OCI-LY7 (cell line): ENCODE data around the gene NAPSA. TPM values are rescaled to one million over a fixed set of nuclear protein-coding genes. Genes with fewer than 3 reads are reported as not detected.
"Not testable (repeated sequence)": the region's sequence is repeated elsewhere in the genome, so short reads cannot be mapped to it uniquely, and the experiment has no call there.

Experiments
- BruUV-seq: library from RNA; stranded (reverse); fragments of 400-500 nt; replicated peaks from 2 replicates; lab custom pipeline; 2021; lab: Mats Ljungman, UMichigan
- CTCF ChIA-PET: fragments of 300-600 bp; sonication (Branson Sonifier 250); formaldehyde crosslinking; loops from one replicate; lab custom pipeline; 2022; ENCODE audit warnings: antibody characterized with exemption; ENCODE audit not compliant: unreplicated experiment; lab: Charles Lee
- POLR2A ChIA-PET: fragments of 300-600 bp; sonication (Branson Sonifier 250); formaldehyde crosslinking; loops from one replicate; lab custom pipeline; 2022; ENCODE audit warnings: antibody characterized with exemption; lab: Charles Lee
- DNase-seq: peaks from one replicate; pipeline ENCODE4 v3.0.0-alpha.2; 2015; ENCODE audit warnings: low spot score
- H2AFZ ChIP-seq: fragments of 200-600 bp; sonication (generic), shearing (Covaris generic); 2 replicates; pipeline ENCODE4 v1.6.1; 2014; ENCODE audit warnings: mild to moderate bottlenecking, antibody characterized with exemption, low read length, moderate library complexity
- H3K27ac ChIP-seq: fragments of 200-600 bp; sonication (generic); 2 replicates; pipeline ENCODE4 v1.5.1; 2014; ENCODE audit warnings: mixed run types, low read depth, mild to moderate bottlenecking, moderate library complexity, low read length, inconsistent platforms; ENCODE audit not compliant: poor library complexity, severe bottlenecking
- H3K36me3 ChIP-seq: fragments of 200-600 bp; sonication (generic); 2 replicates; pipeline ENCODE4 v1.6.1; 2014; ENCODE audit warnings: mild to moderate bottlenecking, antibody characterized with exemption, low read length, moderate library complexity, mixed read lengths; ENCODE audit not compliant: insufficient read depth
- H3K4me1 ChIP-seq: fragments of 200-600 bp; sonication (generic); 2 replicates; pipeline ENCODE4 v1.5.1; 2014; ENCODE audit warnings: mild to moderate bottlenecking, low read length; ENCODE audit not compliant: insufficient read depth, poor library complexity, severe bottlenecking
- H3K4me2 ChIP-seq: fragments of 200-600 bp; sonication (generic); 2 replicates; pipeline ENCODE4 v1.6.1; 2014; ENCODE audit warnings: mild to moderate bottlenecking, low read length
- H3K4me3 ChIP-seq: fragments of 200-600 bp; sonication (generic); 2 replicates; pipeline ENCODE4 v1.5.1; 2014; ENCODE audit warnings: mild to moderate bottlenecking, low read depth, low read length; ENCODE audit not compliant: poor library complexity, severe bottlenecking
- H3K79me2 ChIP-seq: fragments of 200-600 bp; sonication (generic); 2 replicates; pipeline ENCODE4 v1.6.1; 2016; ENCODE audit warnings: low read depth, mild to moderate bottlenecking, low read length, moderate library complexity, mixed read lengths; ENCODE audit not compliant: insufficient read depth
- H3K9me2 ChIP-seq: fragments of 200-600 bp; sonication (generic); 2 replicates; pipeline ENCODE4 v1.6.1; 2016; ENCODE audit warnings: mild to moderate bottlenecking, low read length, mixed read lengths; ENCODE audit not compliant: insufficient read depth
- H3K9me3 ChIP-seq: fragments of 200-600 bp; sonication (generic); 2 replicates; pipeline ENCODE4 v1.6.1; 2014; ENCODE audit warnings: mild to moderate bottlenecking, mixed run types, low read length, mixed read lengths
- H4K20me1 ChIP-seq: fragments of 200-600 bp; sonication (generic); 2 replicates; pipeline ENCODE4 v1.6.1; 2014; ENCODE audit warnings: mild to moderate bottlenecking, antibody characterized with exemption, low read length, moderate library complexity, mixed read lengths; ENCODE audit not compliant: insufficient read depth
- CTCF ChIP-seq: fragments of 200-600 bp; sonication (generic); conservative IDR thresholded peaks from 2 replicates; pipeline ENCODE4 v1.5.1; 2014; ENCODE audit warnings: mild to moderate bottlenecking, antibody characterized with exemption, low read length, moderate library complexity, mixed read lengths
- EZH2phosphoT487 ChIP-seq: fragments of 200-600 bp; sonication (generic); IDR thresholded peaks from 2 replicates; pipeline ENCODE4 v1.6.1; 2018; ENCODE audit warnings: low read depth, borderline replicate concordance, mild to moderate bottlenecking, mixed run types, antibody characterized with exemption, low read length, moderate library complexity, mixed read lengths
- intact Hi-C: fragments of 100-400 bp; cut with micrococcal nuclease; formaldehyde crosslinking; loops from one replicate; pipeline ENCODE4 v1.10.0; 2022; ENCODE audit not compliant: unreplicated experiment
- total RNA-seq, 2 experiments: library from RNA; depleted of rRNA in 1 of 2; stranded (reverse); fragments of >200 nt in 1 of 2; shearing (Covaris generic) in 1 of 2; gene quantifications; 2 replicates each; pipeline ENCODE4 v1.2.3, GENCODE V29; 2014 to 2022

Gene NAPSA
- total RNA-seq, 2 experiments from 2014 or later: 5.7 to 30.1 TPM

DNA sequence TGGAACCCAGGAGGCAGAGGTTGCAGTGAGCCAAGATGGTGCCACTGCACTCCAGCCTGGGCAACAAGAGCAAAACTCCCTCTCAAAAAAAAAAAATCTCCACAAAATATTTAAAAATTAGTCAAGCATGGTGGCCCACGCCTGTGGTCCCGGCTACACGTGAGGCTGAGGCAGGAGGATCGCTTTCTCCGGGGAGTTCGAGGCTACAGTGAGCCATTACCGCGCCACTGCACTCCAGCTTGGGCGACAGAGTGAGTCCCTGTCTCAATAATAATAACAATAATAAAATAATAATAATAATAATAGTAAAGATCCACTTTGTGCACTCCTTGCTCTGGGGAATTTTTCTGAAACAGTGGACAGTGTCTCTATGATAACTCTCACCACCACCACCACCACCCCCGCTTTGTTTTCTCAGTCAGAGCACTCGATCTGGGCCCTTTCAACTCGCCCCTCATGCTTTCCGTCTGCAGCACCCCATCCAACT, 8.7 kb downstream of the NAPSA start:
- ChIA-PET POLR2A (no interaction called here), CTCF (interaction anchor here (0.9 kb wide), 1 partner anchor 104 kb away, joined by 4 read pairs; no protein-coding TSS in a partner anchor)
- Histone ChIP-seq H3K4me3 (no peak overlapping the region), H3K27ac (no peak overlapping the region), H3K79me2 (no peaks in the 10 kb centered on the region), H3K4me2 (peak overlapping the region; percentile 51; the same call in 1 of the 2 replicates), H3K9me2 (no peaks in the 10 kb centered on the region), H2AFZ (no peak overlapping the region), H4K20me1 (no peaks in the 10 kb centered on the region), H3K9me3 (no peaks in the 10 kb centered on the region), H3K36me3 (peaks cover 10% of the 10 kb centered on the region), H3K4me1 (peaks cover 28% of the 10 kb centered on the region)
- DNase-seq: no peak
- TF ChIP-seq EZH2phosphoT487 (no peak), CTCF (no peak)
- BruUV-seq: no TSS peak
- intact Hi-C loops: loop anchor here (2.0 kb wide), 1 partner anchor 200 kb away; no protein-coding TSS in a partner anchor

GRCh38 chr19:50353487-50353880, 12.0 kb downstream of the NAPSA start:
- H4K20me1 ChIP-seq, H2AFZ ChIP-seq, H3K9me2 ChIP-seq, H3K27ac ChIP-seq, H3K36me3 ChIP-seq, H3K9me3 ChIP-seq, POLR2A ChIA-PET, intact Hi-C loops, BruUV-seq, H3K4me2 ChIP-seq, H3K4me3 ChIP-seq, DNase-seq, CTCF ChIA-PET, H3K79me2 ChIP-seq: not testable (repeated sequence)
- H3K4me1 ChIP-seq: peaks cover 34% of the 10 kb centered on the region

DNA sequence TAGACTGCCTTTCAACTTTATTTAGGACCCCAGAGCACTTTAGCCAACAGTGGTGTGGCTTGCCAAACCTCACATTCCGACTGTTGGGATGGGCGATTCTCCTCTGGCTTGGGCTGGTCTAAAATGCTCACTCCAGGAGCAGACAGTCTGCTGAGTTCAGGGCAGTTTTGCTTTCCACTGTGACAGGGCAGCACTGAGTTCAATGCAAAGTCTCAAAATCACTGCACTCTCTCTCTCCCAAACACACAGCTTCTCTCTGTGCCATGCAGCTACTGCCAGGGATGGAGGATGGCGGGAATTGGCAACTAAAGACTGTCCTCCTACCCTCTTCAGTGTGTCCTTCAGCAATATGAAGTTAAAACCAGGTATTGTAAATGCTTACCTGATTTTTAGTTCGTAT, 13.2 kb downstream of the NAPSA start:
- H2AFZ ChIP-seq: no peak overlapping the region
- H3K79me2 ChIP-seq: no peaks in the 10 kb centered on the region
- no peak overlapping the region for H3K4me2 ChIP-seq
- H3K9me2 ChIP-seq: no peaks in the 10 kb centered on the region
- H3K36me3 ChIP-seq: no peaks in the 10 kb centered on the region
- no peaks in the 10 kb centered on the region for H4K20me1 ChIP-seq
- H3K27ac ChIP-seq: no peak overlapping the region
- no peaks in the 10 kb centered on the region for H3K9me3 ChIP-seq
- no peak for DNase-seq
- POLR2A ChIA-PET: interaction anchor here (1.9 kb wide), 1 partner anchor 9 kb away, joined by 5 read pairs; no protein-coding TSS in a partner anchor
- H3K4me3 ChIP-seq: no peak overlapping the region
- no TSS peak for BruUV-seq
- intact Hi-C loops: no loop called here
- no peak for TF ChIP-seq EZH2phosphoT487
- no peak for TF ChIP-seq CTCF
- peaks cover 39% of the 10 kb centered on the region for H3K4me1 ChIP-seq
- CTCF ChIA-PET: no interaction called here
